NCI-H2107 (cell line): ENCODE measurements around the gene SPATA31D4.

Source experiments
- DNase-seq: peaks from one replicate; lab custom pipeline; 2025; lab: John Stamatoyannopoulos, UW

Gene SPATA31D4

GRCh38 chr9:81964218-81965171, 36.3 kb downstream of the SPATA31D4 start:
- no peak for DNase-seq

DNA sequence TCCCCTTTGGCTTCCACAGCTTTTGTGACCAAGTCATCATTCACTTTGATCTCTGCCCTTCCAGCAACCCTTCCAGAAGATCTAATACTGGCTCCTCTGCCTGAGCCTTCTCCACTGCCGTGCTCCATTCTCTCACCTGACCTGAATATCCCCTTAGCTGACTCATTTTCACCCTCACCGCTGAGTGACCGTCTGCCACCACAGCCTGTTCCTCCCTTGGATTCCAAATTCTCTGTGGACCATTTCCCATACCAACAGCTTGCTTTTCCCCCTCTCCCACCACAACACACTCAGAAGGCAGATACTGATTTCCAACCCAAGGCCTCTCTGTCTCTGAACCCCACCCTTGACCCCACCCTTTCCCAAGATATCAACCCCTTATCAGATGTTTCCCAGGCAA, 39.8 kb downstream of the SPATA31D4 start:
- DNase-seq = no peak

DNA sequence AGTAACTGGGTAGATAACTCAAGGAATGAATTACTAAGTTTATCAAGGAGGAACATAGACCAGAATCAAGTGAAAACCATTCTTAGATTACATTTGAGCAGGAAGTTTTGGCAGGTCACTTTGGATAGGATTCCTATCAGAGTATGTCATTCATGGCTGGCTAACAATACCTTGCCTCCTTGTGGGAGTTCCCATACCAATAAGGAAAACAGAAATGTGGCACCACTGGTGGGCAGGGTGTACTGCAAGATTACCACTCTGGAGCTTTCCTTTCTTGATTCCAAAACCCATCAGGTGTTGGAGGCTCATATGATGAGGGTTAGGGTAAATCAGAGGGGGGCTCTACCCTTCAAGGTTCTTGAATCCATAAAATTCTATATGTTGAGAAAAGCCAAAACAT, 41.7 kb downstream of the SPATA31D4 start:
- no peak for DNase-seq

GRCh38 chr9:81971727-81972126, 43.5 kb downstream of the SPATA31D4 start:
- DNase-seq = no peak

- DNase-seq = no peak
These were observed 46.5 kb downstream of the SPATA31D4 start for GRCh38 chr9:81974764-81975163.

DNA sequence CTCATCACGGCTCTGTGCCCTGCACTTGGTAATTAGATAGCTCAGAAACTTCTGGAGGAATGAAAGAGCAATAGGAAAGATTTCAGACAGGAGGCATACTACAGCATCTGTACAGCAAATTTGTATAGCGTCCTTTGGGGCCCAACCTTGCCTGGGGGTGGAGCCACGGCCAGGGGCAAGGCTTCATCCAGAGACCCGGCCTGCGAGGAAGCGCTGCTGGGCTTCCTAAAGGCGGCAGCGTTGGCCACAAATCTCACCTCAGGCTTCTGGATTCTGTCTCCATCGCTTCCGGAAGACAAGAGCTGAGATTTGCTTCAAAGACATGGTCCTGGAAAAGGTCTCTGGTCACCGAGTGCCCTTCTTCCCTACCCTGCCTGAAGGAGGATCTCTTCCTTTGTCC, 48.1 kb downstream of the SPATA31D4 start:
- no peak for DNase-seq

DNA sequence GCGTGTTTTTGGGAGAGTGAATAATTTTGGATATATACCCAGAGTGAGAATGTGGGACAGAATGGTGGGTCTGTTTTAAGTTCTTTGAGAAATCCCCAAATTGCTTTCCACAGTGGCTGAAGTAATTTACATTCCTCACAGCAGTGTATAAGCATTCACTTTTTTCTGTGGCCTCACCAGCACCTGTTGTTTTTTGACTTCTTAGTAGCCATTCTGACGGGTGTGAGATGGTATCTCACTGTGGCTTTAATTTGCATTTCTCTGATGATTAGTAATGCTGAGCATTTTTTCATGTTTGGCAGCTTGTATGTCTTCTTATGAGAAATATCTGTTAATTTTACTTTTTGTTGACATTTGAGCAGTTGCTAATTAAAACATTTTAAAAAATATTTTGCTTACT, 51.0 kb downstream of the SPATA31D4 start:
- DNase-seq = no peak

- DNase-seq = no peak
These were observed 52.3 kb downstream of the SPATA31D4 start for GRCh38 chr9:81980568-81980967.

GRCh38 chr9:81981883-81982282, 53.7 kb downstream of the SPATA31D4 start:
- no peak for DNase-seq
